Neural cell (in vitro differentiated cells): ENCODE measurements around the gene RPA3.

Source experiments
- EP300 ChIP-seq: fragments of 450-650 bp; conservative IDR thresholded peaks from 2 replicates; pipeline ENCODE4 v1.6.1; 2014; ENCODE audit warnings: antibody characterized with exemption, mild to moderate bottlenecking, moderate library complexity; ENCODE audit not compliant: poor library complexity, severe bottlenecking
- EZH2 ChIP-seq: fragments of 200-600, 300-800 bp; shearing (Covaris generic), sonication (generic); IDR thresholded peaks from 2 replicates; pipeline ENCODE4 v1.6.1; 2014; ENCODE audit warnings: antibody characterized with exemption, low read length, borderline replicate concordance, mild to moderate bottlenecking; ENCODE audit not compliant: insufficient read depth, poor library complexity, severe bottlenecking
- MXI1 ChIP-seq: fragments of 450-650 bp; conservative IDR thresholded peaks from 2 replicates; pipeline ENCODE4 v1.6.1; 2014; ENCODE audit warnings: antibody characterized with exemption, mild to moderate bottlenecking; ENCODE audit not compliant: poor library complexity, severe bottlenecking
- POLR2AphosphoS5 ChIP-seq: IDR thresholded peaks from 2 replicates; pipeline ENCODE4 v1.6.1; 2012
- RAD21 ChIP-seq: fragments of 450-650 bp; conservative IDR thresholded peaks from 2 replicates; pipeline ENCODE4 v1.6.1; 2014; ENCODE audit warnings: antibody characterized with exemption, mild to moderate bottlenecking, moderate library complexity
- SMC3 ChIP-seq: fragments of 450-650 bp; conservative IDR thresholded peaks from 2 replicates; pipeline ENCODE4 v1.6.1; 2014; ENCODE audit warnings: antibody characterized with exemption, mild to moderate bottlenecking, moderate library complexity; ENCODE audit not compliant: poor library complexity
- TAF1 ChIP-seq: IDR thresholded peaks from 2 replicates; pipeline ENCODE4 v1.6.1; 2012; ENCODE audit warnings: low read depth
- TF ChIP-seq, protein P1 (sequence below): fragments of 450-650 bp; IDR thresholded peaks from 2 replicates; pipeline ENCODE4 v1.5.1; 2014; ENCODE audit warnings: antibody characterized with exemption, mild to moderate bottlenecking, moderate library complexity; ENCODE audit not compliant: poor library complexity, severe bottlenecking
- TF ChIP-seq, protein P2 (sequence below): IDR thresholded peaks from 2 replicates; pipeline ENCODE4 v1.6.1; 2012; ENCODE audit warnings: borderline replicate concordance

DNA sequence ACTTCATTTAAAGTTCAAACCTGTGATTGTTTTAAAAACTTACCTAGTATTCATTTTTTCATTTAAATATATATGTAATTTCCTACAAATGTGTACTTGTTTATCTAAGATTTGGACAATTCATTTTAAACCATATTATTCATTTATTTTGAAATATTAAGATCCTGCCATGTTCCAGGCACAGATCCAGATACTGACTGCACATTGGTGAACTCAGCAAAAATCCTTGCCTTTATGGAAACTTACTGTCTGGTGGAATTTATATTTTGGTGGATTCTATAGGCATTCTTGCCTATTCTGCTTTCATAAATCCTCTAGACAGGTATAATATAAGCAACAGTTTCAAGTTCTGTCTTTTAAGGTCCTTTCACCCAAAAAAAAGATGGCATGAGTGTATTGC is 48.3 kb upstream of the RPA3 start:
- TF ChIP-seq, protein P1, sequence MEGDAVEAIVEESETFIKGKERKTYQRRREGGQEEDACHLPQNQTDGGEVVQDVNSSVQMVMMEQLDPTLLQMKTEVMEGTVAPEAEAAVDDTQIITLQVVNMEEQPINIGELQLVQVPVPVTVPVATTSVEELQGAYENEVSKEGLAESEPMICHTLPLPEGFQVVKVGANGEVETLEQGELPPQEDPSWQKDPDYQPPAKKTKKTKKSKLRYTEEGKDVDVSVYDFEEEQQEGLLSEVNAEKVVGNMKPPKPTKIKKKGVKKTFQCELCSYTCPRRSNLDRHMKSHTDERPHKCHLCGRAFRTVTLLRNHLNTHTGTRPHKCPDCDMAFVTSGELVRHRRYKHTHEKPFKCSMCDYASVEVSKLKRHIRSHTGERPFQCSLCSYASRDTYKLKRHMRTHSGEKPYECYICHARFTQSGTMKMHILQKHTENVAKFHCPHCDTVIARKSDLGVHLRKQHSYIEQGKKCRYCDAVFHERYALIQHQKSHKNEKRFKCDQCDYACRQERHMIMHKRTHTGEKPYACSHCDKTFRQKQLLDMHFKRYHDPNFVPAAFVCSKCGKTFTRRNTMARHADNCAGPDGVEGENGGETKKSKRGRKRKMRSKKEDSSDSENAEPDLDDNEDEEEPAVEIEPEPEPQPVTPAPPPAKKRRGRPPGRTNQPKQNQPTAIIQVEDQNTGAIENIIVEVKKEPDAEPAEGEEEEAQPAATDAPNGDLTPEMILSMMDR, result no peak
- TF ChIP-seq POLR2AphosphoS5, result no peak
- TF ChIP-seq MXI1, result no peak
- no peak for TF ChIP-seq TAF1
- no peak for TF ChIP-seq EP300
- no peak for TF ChIP-seq EZH2
- no peak for TF ChIP-seq SMC3
- TF ChIP-seq RAD21, result no peak
- TF ChIP-seq, protein P2, sequence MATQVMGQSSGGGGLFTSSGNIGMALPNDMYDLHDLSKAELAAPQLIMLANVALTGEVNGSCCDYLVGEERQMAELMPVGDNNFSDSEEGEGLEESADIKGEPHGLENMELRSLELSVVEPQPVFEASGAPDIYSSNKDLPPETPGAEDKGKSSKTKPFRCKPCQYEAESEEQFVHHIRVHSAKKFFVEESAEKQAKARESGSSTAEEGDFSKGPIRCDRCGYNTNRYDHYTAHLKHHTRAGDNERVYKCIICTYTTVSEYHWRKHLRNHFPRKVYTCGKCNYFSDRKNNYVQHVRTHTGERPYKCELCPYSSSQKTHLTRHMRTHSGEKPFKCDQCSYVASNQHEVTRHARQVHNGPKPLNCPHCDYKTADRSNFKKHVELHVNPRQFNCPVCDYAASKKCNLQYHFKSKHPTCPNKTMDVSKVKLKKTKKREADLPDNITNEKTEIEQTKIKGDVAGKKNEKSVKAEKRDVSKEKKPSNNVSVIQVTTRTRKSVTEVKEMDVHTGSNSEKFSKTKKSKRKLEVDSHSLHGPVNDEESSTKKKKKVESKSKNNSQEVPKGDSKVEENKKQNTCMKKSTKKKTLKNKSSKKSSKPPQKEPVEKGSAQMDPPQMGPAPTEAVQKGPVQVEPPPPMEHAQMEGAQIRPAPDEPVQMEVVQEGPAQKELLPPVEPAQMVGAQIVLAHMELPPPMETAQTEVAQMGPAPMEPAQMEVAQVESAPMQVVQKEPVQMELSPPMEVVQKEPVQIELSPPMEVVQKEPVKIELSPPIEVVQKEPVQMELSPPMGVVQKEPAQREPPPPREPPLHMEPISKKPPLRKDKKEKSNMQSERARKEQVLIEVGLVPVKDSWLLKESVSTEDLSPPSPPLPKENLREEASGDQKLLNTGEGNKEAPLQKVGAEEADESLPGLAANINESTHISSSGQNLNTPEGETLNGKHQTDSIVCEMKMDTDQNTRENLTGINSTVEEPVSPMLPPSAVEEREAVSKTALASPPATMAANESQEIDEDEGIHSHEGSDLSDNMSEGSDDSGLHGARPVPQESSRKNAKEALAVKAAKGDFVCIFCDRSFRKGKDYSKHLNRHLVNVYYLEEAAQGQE, result no peak
